CD4-positive, CD25-positive, alpha-beta regulatory T cell (primary cell): Measurements from ENCODE around the gene ACTR3C. TPM values are rescaled to one million over a fixed set of nuclear protein-coding genes. Genes with fewer than 3 reads are reported as not detected.
A peak's percentile ranks its signal among the peaks of the same experiment; 100 is the strongest.

Experiments
- ATAC-seq, 2 donors: fragments of 150-1000 bp; cut with Tn5 transposase; one replicate each; pipeline ENCODE4 v1.10.0; 2021; ENCODE audit warnings: low read depth in 2 of 2, moderate number of reproducible peaks in 2 of 2, moderate library complexity in 1 of 2
- DNase-seq, 3 donors: peaks; one replicate each; pipeline versions ENCODE4 v3.0.0 to v3.0.0-alpha.2; 2012 to 2022; ENCODE audit warnings: mixed read lengths in 1 of 3
- H3K27ac ChIP-seq: one replicate; pipeline ENCODE4 v1.7.0; 2013; ENCODE audit warnings: mild to moderate bottlenecking, low read length; ENCODE audit not compliant: insufficient read depth, poor library complexity, severe bottlenecking
- H3K27me3 ChIP-seq: one replicate; pipeline ENCODE4 v1.7.0; 2013; ENCODE audit warnings: low read length; ENCODE audit not compliant: control insufficient read depth, insufficient read depth
- H3K36me3 ChIP-seq: one replicate; pipeline ENCODE4 v1.7.0; 2013; ENCODE audit warnings: mild to moderate bottlenecking, low read length, moderate library complexity; ENCODE audit not compliant: control insufficient read depth, insufficient read depth
- H3K4me1 ChIP-seq: 2 replicates; pipeline ENCODE4 v1.7.0; 2013; ENCODE audit warnings: mild to moderate bottlenecking, low read length; ENCODE audit not compliant: insufficient read depth, control insufficient read depth, poor library complexity, severe bottlenecking
- H3K4me3 ChIP-seq: one replicate; pipeline ENCODE4 v1.7.0; 2013; ENCODE audit warnings: low read depth, mild to moderate bottlenecking, low read length, moderate library complexity
- H3K9me3 ChIP-seq, 2 experiments: 1 replicate in 1 of 2; 2 replicates in 1 of 2; pipeline ENCODE4 v1.7.0; 2013; ENCODE audit warnings: low read length in 2 of 2, mild to moderate bottlenecking in 1 of 2, moderate library complexity in 1 of 2; ENCODE audit not compliant: control insufficient read depth in 2 of 2
- H3K27ac Mint-ChIP-seq, 3 donors: one replicate each; pipeline ENCODE4 v1.8.0; 2020 to 2022; ENCODE audit warnings: mild to moderate bottlenecking in 3 of 3, mixed read lengths in 3 of 3, moderate library complexity in 2 of 3
- H3K27me3 Mint-ChIP-seq: one replicate; pipeline ENCODE4 v1.8.0; 2022; ENCODE audit warnings: mild to moderate bottlenecking, mixed read lengths
- H3K36me3 Mint-ChIP-seq: one replicate; pipeline ENCODE4 v1.8.0; 2020; ENCODE audit warnings: mixed read lengths
- H3K4me1 Mint-ChIP-seq, 4 donors: one replicate each; pipeline ENCODE4 v1.8.0; 2020 to 2022; ENCODE audit warnings: mixed read lengths in 4 of 4, mild to moderate bottlenecking in 1 of 4
- H3K4me3 Mint-ChIP-seq, 4 donors: one replicate each; pipeline ENCODE4 v1.8.0; 2020 to 2022; ENCODE audit warnings: mild to moderate bottlenecking in 4 of 4, mixed read lengths in 4 of 4, moderate library complexity in 3 of 4
- H3K9me3 Mint-ChIP-seq, 7 donors: one replicate each; pipeline ENCODE4 v1.8.0; 2020 to 2022; ENCODE audit warnings: mixed read lengths in 7 of 7, mild to moderate bottlenecking in 3 of 7, moderate library complexity in 2 of 7
- polyA plus RNA-seq, 4 donors: library from polyadenylated mRNA; unstranded; fragments of 300-500 nt; fragmentation: Illumina TruSeq; gene quantifications; one replicate each; pipeline ENCODE4 v1.2.3, GENCODE V29; 2021
- total RNA-seq: library from RNA; stranded (reverse); gene quantifications from one replicate; pipeline ENCODE4 v1.2.3, GENCODE V29; 2022

Gene ACTR3C
- total and polyA plus RNA-seq, 5 donors from 2014 or later: 4.3 to 17.2 (median 5.0) TPM

DNA sequence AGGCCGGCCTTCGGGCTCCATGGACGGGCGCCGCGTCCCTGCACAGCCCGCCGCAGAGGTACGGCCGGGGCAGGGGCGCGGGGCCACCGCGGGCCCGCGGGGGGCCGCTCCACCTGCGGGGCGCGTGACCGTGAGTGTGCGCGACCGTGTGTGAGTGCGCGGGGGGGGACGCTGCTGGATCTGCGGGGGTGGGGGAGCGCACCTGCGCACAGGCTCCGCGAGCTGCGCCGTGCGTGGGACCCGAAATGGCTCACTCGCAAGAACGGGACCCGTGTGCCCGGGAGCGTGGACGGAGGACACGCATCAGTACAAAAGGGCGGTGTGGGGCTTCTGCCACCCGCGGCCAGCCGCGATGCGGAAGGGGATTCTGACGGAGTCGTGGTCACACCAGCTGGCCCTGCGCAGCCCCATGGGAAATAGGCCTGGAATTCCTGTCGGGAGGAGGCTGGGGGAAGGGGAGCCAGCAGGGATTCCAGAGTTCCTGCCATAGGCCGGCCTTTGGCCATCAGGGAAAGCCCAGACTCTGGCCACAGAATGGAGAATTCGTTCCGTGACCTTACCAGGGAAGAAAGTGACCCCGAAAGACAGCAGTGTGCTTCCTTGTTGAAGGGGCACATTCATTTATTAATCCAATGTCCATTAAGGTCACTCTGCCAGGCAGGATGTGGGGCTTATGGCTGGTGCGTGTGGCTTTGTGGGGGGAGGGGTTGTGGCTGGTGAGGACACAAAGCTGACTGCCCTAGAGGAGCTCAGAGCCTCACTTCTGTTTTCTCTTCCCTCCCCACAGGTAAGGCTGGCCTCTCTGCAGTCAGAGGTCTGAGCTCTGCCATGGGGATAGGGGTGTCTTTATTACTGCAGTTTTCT is 45.8 kb upstream of the ACTR3C start:
- Mint-ChIP-seq H3K27me3 (no peaks in the 10 kb centered on the region), H3K4me3 (peak overlapping the region; percentile 88 to 96 (median 95)), H3K36me3 (peaks cover 11% of the 10 kb centered on the region), H3K4me1 (peaks cover 0 to 45% (median 19%) of the 10 kb centered on the region in 4 donors), H3K9me3 (peaks cover 0 to 2% (median 0%) of the 10 kb centered on the region in 7 donors), H3K27ac (peak overlapping the region; percentile 91 to 97 (median 92))
- Histone ChIP-seq H3K4me1 (peaks cover 23% of the 10 kb centered on the region), H3K36me3 (peaks cover 4% of the 10 kb centered on the region), H3K9me3 (no peaks in the 10 kb centered on the region), H3K27ac (peak overlapping the region; percentile 77), H3K27me3 (no peaks in the 10 kb centered on the region), H3K4me3 (peak overlapping the region; percentile 89)
- ATAC-seq (peak; percentile 70 to 72), DNase-seq (peak; percentile 50 to 73 (median 69))

DNA sequence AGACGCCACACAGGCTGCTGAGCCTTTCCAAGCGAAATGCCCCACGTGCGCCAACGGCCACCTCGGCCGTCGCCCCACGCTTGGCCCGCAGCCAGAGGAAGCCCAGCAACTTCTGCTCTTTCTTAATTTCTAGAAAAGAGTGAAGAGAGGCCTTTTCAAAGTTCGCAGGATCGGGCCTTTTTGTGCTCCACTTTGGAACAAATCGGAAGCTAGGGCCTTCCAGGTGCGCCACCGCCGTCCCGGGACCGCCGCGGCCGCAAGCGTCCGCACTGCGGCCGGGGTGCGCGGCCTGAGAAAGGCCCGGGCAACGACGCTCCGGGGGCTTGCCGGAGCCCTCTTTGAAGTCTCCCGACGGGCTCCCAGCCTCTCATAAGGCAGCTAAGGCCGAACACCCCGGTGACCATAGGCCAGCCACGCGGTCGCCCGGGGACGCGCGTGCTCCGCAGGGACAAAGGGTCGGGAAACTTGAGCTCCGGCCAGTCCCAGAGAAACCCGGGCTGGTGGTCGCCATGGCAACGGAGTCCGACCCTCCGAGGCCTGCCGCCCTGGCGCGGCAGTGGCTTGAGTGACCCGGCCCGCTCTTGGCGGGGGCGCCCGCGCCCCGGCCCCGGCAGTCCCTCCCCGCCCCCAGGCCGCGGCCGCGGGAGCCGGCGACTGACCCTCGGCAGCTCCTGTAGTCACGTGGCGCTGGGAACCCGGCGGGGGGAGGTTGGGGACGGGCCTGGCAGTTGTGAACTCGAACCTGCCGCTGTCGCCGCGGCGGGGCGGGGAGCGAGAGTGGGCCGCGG is 44.9 kb upstream of the ACTR3C start, which contains the start of gene REPIN1:
TSS of gene REPIN1 (plus strand) at position 727 of the 788 bp plus-strand sequence. CDS start 890 bp downstream, outside the sequence.
- Histone ChIP-seq H3K36me3 (peaks cover 4% of the 10 kb centered on the region), H3K9me3 (no peaks in the 10 kb centered on the region), H3K27me3 (no peaks in the 10 kb centered on the region), H3K4me3 (peak within 1 kb of the TSS; percentile 89), H3K4me1 (peaks cover 23% of the 10 kb centered on the region), H3K27ac (peak within 1 kb of the TSS; percentile 77)
- DNase-seq (peak; percentile 70 to 86 (median 77)), ATAC-seq (peak; percentile 54 to 59)
- Mint-ChIP-seq H3K36me3 (peaks cover 7% of the 10 kb centered on the region), H3K27me3 (no peaks in the 10 kb centered on the region), H3K4me3 (peak within 1 kb of the TSS; percentile 95 to 97 (median 96)), H3K27ac (peak within 1 kb of the TSS; percentile 91 to 99 (median 97)), H3K9me3 (no peaks in the 10 kb centered on the region), H3K4me1 (peaks cover 0 to 44% (median 21%) of the 10 kb centered on the region in 4 donors)

DNA sequence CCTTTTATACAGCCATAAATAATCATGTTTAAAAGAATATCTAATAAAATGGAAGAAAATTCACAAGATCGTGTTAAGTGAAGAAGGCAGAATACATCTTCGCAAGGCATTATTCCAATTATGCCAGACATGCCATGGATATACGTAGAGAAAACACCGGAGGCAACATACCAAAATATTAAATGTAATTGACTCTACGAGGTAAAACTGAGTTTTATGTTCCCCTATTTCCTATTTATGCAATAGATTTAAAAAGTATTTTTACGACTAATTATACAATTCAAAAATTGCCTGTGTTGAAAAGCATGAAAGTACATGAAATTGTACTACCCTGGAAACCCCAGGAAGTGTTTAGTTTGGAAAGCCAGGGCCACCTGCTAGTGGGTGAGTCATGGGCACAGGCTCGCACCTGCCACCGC is 44.3 kb upstream of the ACTR3C start:
- Mint-ChIP-seq H3K36me3 (peaks cover 5% of the 10 kb centered on the region), H3K27me3 (no peaks in the 10 kb centered on the region), H3K4me1 (peaks cover 0 to 42% (median 21%) of the 10 kb centered on the region in 4 donors), H3K4me3 (peak overlapping the region; percentile 89 to 97 (median 92)), H3K27ac (peak overlapping the region in 2 of 3 donors; percentile 90 to 99), H3K9me3 (no peaks in the 10 kb centered on the region)
- no peak for DNase-seq
- no peaks in the 10 kb centered on the region for H3K27me3 ChIP-seq
- peak; percentile 26 to 38 for ATAC-seq
- H3K4me1 ChIP-seq: peaks cover 23% of the 10 kb centered on the region
- H3K9me3 ChIP-seq: no peaks in the 10 kb centered on the region
- peak overlapping the region; percentile 38 for H3K4me3 ChIP-seq
- H3K27ac ChIP-seq: peak overlapping the region; percentile 77
- peaks cover 2% of the 10 kb centered on the region for H3K36me3 ChIP-seq

DNA sequence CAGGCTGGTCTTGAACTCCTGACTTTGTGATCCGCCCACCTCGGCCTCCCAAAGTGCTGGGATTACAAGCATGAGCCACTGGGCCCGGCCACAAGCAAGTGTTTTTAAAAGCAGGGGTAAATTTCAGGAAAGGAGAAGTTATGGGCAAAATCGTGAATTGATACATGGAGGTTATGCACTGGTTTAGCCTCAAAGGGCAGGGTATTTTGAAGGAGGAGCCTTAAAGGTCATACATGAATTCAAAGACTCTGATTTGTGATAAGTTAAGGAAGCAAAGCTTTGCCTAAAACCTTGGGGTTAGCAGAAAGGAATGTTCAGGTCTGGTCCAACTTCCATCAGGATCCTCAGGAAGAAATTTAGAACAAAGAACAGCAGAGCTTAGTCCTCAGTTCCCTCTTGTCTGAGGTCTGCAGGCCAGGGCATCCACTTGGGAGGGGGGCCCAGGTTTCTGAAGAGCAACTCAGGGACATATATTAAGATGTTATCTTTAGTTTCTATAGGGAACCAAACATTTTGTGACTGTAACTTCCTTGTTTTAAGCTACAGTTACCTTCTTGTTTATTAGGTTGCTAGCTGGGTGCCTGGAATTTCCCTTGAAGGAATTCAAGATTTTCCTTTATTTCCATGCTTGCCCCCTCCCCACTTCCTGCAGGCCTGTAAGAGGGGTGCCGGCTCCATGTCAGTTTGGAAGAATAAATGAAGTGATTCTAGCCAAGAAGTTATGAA is 42.5 kb upstream of the ACTR3C start:
- Mint-ChIP-seq H3K4me3 (peak overlapping the region; percentile 19 to 86 (median 52)), H3K27me3 (no peaks in the 10 kb centered on the region), H3K9me3 (no peaks in the 10 kb centered on the region), H3K27ac (peak overlapping the region in 2 of 3 donors; percentile 21 to 58), H3K36me3 (peaks cover 4% of the 10 kb centered on the region), H3K4me1 (peaks cover 0 to 38% (median 20%) of the 10 kb centered on the region in 4 donors)
- ATAC-seq (no peak), DNase-seq (no peak)
- Histone ChIP-seq H3K4me1 (peaks cover 23% of the 10 kb centered on the region), H3K27me3 (no peaks in the 10 kb centered on the region), H3K27ac (no peak overlapping the region), H3K36me3 (no peaks in the 10 kb centered on the region), H3K9me3 (no peaks in the 10 kb centered on the region), H3K4me3 (no peak overlapping the region)

DNA sequence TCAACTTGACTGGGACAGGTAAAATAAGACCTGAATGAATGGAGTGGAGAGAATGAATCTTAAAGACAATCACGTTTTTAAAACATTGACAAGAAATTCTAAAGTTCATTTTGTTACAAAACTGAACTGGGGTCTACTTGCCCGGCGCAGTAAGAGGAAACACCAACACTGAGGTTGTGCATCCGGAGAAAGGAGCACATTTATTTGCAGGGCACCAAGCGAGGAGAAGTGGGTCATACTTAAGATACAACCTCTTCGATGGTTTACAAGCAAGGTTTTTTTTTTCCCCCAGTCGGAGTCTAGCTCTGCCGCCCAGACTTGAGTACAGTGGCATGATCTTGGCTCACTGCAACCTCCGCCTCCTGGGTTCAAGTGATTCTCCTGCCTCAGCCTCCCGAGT is 41.8 kb upstream of the ACTR3C start:
- H3K27me3 ChIP-seq: no peaks in the 10 kb centered on the region
- Mint-ChIP-seq H3K27me3 (no peaks in the 10 kb centered on the region), H3K4me3 (peak overlapping the region in 1 of 4 donors; percentile 52), H3K9me3 (no peaks in the 10 kb centered on the region), H3K4me1 (peaks cover 0 to 31% (median 17%) of the 10 kb centered on the region in 4 donors), H3K27ac (peak overlapping the region in 1 of 3 donors; percentile 63), H3K36me3 (no peaks in the 10 kb centered on the region)
- H3K9me3 ChIP-seq: no peaks in the 10 kb centered on the region
- no peak overlapping the region for H3K27ac ChIP-seq
- no peak for ATAC-seq
- DNase-seq: no peak
- H3K36me3 ChIP-seq: no peaks in the 10 kb centered on the region
- H3K4me1 ChIP-seq: peaks cover 19% of the 10 kb centered on the region
- no peak overlapping the region for H3K4me3 ChIP-seq

DNA sequence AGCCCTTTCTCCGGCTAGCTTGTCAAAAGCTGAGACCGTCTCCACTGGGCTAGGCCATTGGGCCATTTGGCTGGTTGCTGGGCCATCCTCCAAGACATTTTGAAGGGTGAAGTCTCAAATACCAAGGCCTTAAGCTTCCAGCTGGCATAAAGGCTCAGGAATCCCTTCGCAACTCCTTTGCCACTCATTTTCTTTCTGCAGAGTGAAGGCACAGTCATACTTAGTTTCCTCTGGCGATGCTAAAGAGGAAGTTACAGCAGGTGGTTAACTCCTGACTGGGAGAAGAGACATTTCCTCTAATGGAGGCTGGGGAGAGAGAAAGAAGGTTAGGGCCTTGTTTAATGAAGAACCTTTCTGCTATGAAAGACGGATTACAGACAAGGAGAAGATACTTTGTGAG is 40.5 kb upstream of the ACTR3C start:
- DNase-seq (no peak), ATAC-seq (no peak)
- Histone ChIP-seq H3K4me1 (peaks cover 8% of the 10 kb centered on the region), H3K36me3 (no peaks in the 10 kb centered on the region), H3K27me3 (no peaks in the 10 kb centered on the region), H3K27ac (no peak overlapping the region), H3K9me3 (no peaks in the 10 kb centered on the region), H3K4me3 (no peak overlapping the region)
- Mint-ChIP-seq H3K9me3 (no peaks in the 10 kb centered on the region), H3K4me1 (peaks cover under 1 to 27% (median 15%) of the 10 kb centered on the region in 4 donors), H3K4me3 (peak overlapping the region in 1 of 4 donors; percentile 1), H3K27ac (peak overlapping the region in 2 of 3 donors; percentile 60 to 71), H3K27me3 (peaks cover 4% of the 10 kb centered on the region), H3K36me3 (no peaks in the 10 kb centered on the region)

DNA sequence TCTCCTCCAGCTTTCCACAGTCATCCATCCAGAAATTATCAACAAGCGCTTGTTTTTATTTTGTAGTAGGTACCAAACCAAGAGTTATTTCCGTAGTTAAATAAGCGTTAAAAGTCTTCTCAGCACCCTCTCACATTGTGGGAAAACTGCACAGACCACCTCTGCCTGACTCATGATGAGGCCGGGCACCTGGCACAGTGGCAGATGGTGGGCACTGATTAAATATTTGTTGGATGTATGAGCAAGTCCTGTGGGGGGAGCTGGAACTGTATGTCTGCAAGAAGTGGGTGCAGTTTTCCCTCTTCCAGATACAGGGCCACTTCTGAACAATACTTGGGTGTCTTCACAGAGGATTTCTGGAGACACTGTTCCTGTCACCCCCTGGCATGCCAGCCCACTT is 40.0 kb upstream of the ACTR3C start:
- no peaks in the 10 kb centered on the region for H3K36me3 Mint-ChIP-seq
- no peak overlapping the region for H3K4me3 Mint-ChIP-seq
- H3K9me3 ChIP-seq: no peaks in the 10 kb centered on the region
- DNase-seq: no peak
- H3K27me3 ChIP-seq: no peaks in the 10 kb centered on the region
- no peaks in the 10 kb centered on the region for H3K9me3 Mint-ChIP-seq
- no peak overlapping the region for H3K27ac Mint-ChIP-seq
- no peak for ATAC-seq
- H3K4me3 ChIP-seq: no peak overlapping the region
- peaks cover 5 to 32% (median 15%) of the 10 kb centered on the region in 4 donors for H3K4me1 Mint-ChIP-seq
- H3K27ac ChIP-seq: no peak overlapping the region
- peaks cover 4% of the 10 kb centered on the region for H3K27me3 Mint-ChIP-seq
- H3K36me3 ChIP-seq: no peaks in the 10 kb centered on the region
- H3K4me1 ChIP-seq: peaks cover 9% of the 10 kb centered on the region
